CD4-positive, alpha-beta T cell treated with Interleukin-10 for 1 hour (primary cell): Measurements from ENCODE around the gene HS6ST2.
"Not testable (repeated sequence)": the region's sequence is repeated elsewhere in the genome, so short reads cannot be mapped to it uniquely, and the experiment has no call there.

Experiments
- DNase-seq: peaks from one replicate; pipeline ENCODE4 v3.0.0-alpha.2; 2020

HS6ST2 gene

GRCh38 chrX:132940727-132941327, 17.6 kb downstream of the HS6ST2 start:
- DNase-seq = no peak

GRCh38 chrX:132933170-132933569, 25.3 kb downstream of the HS6ST2 start:
- no peak for DNase-seq

- no peak for DNase-seq
These were observed 34.0 kb downstream of the HS6ST2 start for GRCh38 chrX:132924426-132924825.

- DNase-seq = no peak
These were observed 39.9 kb downstream of the HS6ST2 start for GRCh38 chrX:132918523-132918922.

GRCh38 chrX:132916349-132916748, 42.1 kb downstream of the HS6ST2 start:
- no peak for DNase-seq

GRCh38 chrX:132909643-132910042, 48.8 kb downstream of the HS6ST2 start:
- no peak for DNase-seq

- no peak for DNase-seq
These were observed 49.5 kb downstream of the HS6ST2 start for GRCh38 chrX:132908891-132909290.

GRCh38 chrX:132900633-132901293, 57.7 kb downstream of the HS6ST2 start:
- DNase-seq = no peak

GRCh38 chrX:132887569-132887968, 70.9 kb downstream of the HS6ST2 start:
- DNase-seq = no peak

GRCh38 chrX:132883358-132883915, 75.0 kb downstream of the HS6ST2 start:
- DNase-seq = no peak

GRCh38 chrX:132880753-132881152, 77.7 kb downstream of the HS6ST2 start:
- not testable (repeated sequence) for DNase-seq

GRCh38 chrX:132877954-132878536, 80.4 kb downstream of the HS6ST2 start:
- no peak for DNase-seq

GRCh38 chrX:132876523-132877338, 81.7 kb downstream of the HS6ST2 start:
- DNase-seq = no peak

- no peak for DNase-seq
These were observed 82.5 kb downstream of the HS6ST2 start for GRCh38 chrX:132875650-132876522.

GRCh38 chrX:132862562-132862961, 95.9 kb downstream of the HS6ST2 start:
- no peak for DNase-seq

- no peak for DNase-seq
These were observed 97.4 kb downstream of the HS6ST2 start for GRCh38 chrX:132861076-132861475.

- no peak for DNase-seq
These were observed 98.2 kb downstream of the HS6ST2 start for GRCh38 chrX:132860200-132860599.

GRCh38 chrX:132858018-132858417, 100.4 kb downstream of the HS6ST2 start:
- peak; percentile 0 for DNase-seq

GRCh38 chrX:132855780-132856341, 102.6 kb downstream of the HS6ST2 start:
- no peak for DNase-seq

GRCh38 chrX:132853040-132853439, 105.4 kb downstream of the HS6ST2 start:
- no peak for DNase-seq

- DNase-seq = no peak
These were observed 110.0 kb downstream of the HS6ST2 start for GRCh38 chrX:132848296-132848970.
